ENCODE data around the gene CACTIN. TPM values are rescaled to one million over a fixed set of nuclear protein-coding genes. Genes with fewer than 3 reads are reported as not detected.
"Not testable (repeated sequence)": the region's sequence is repeated elsewhere in the genome, so short reads cannot be mapped to it uniquely, and the experiment has no call there.

The CACTIN gene
- total RNA-seq, 4 donors from 2014 or later = 22.6 to 29.9 (median 27.9) TPM

DNA sequence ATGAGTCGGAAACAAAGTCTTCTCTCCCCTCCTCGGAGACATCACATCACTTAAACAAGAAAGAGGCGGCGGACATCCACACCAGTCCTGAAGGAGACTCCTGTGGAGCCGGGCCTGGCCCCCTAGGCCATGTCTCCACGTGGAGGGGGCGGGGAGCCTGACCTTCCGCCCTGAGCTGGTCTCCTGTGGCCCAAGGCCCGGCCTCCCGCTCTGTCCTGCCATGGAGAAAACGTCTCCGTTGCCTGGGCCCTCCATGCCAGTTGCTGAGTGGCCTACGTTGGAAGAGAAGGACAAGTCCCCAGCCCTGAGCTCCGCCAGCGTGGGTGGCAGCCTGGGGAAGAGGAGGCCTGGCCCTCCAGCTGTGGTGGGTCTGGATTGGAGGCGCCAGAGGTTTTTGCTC lies 5.5 kb upstream of the CACTIN start:
- no peaks in the 10 kb centered on the region for H3K27me3 ChIP-seq
- no peaks in the 10 kb centered on the region for H3K9me3 ChIP-seq
- no peak for TF ChIP-seq POLR2A (IDR thresholded peaks at IDR 0.05)
- TF ChIP-seq, protein P1, sequence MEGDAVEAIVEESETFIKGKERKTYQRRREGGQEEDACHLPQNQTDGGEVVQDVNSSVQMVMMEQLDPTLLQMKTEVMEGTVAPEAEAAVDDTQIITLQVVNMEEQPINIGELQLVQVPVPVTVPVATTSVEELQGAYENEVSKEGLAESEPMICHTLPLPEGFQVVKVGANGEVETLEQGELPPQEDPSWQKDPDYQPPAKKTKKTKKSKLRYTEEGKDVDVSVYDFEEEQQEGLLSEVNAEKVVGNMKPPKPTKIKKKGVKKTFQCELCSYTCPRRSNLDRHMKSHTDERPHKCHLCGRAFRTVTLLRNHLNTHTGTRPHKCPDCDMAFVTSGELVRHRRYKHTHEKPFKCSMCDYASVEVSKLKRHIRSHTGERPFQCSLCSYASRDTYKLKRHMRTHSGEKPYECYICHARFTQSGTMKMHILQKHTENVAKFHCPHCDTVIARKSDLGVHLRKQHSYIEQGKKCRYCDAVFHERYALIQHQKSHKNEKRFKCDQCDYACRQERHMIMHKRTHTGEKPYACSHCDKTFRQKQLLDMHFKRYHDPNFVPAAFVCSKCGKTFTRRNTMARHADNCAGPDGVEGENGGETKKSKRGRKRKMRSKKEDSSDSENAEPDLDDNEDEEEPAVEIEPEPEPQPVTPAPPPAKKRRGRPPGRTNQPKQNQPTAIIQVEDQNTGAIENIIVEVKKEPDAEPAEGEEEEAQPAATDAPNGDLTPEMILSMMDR (IDR thresholded peaks at IDR 0.05) = no peak
- no peak for TF ChIP-seq EP300 (IDR thresholded peaks at IDR 0.05)
- no peak for TF ChIP-seq POLR2AphosphoS5 (IDR thresholded peaks at IDR 0.05)
- WGBS = 83% methylated on average over 14 of the region's 16 CpGs
- H3K4me1 ChIP-seq = peaks cover 4% of the 10 kb centered on the region
- H3K36me3 ChIP-seq = peaks cover 49% of the 10 kb centered on the region
- no peak overlapping the region for H3K4me3 ChIP-seq
- DNase-seq (ENCODE audit: low spot score in 2 of 2) = no peak
- no peak overlapping the region for H3K27ac ChIP-seq

DNA sequence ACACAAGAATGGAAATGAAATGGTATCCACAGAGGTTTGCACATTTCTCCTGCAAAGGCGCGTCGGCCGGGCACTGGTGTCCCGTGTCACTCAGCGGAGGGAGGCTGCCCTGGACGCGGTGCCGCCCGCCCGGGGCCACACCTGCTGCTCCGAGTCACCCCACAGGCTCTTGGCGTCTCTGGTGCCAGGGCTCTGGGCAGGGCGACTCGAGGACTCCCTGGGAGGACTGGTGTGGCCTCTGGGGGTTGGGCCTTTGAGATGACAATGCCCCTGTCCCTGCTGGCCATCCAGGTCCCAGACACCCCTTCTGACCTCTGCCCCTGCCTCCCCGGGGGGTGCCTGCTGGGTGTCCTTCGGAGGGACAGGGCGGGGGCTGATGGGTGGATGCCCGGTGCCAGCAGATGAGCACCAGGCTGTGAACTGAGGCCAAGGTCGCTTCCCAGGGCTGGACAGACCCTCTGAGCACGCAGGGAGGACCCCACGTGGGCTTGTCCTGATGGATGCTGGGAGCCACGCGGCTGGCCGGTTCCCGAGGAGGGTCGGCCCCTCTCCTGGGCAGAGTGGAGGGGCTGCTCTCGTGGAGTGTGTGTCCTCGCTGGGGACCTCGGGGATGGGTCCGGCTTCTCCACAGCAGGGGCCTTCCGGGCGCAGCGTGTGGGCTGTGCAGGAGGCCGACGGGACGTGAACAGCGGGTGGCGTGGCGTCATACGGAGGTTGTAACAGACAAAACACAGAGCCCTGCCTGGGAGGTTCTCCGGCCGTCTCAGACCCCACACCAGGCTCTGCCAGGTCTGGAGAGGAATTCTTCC lies 4.7 kb upstream of the CACTIN start:
- no peak overlapping the region for H3K4me3 ChIP-seq
- peaks cover 5% of the 10 kb centered on the region for H3K4me1 ChIP-seq
- H3K27me3 ChIP-seq = no peaks in the 10 kb centered on the region
- H3K9me3 ChIP-seq = no peaks in the 10 kb centered on the region
- no peak for TF ChIP-seq POLR2AphosphoS5 (IDR thresholded peaks at IDR 0.05)
- TF ChIP-seq EP300 (IDR thresholded peaks at IDR 0.05) = no peak
- TF ChIP-seq POLR2A (IDR thresholded peaks at IDR 0.05) = no peak
- TF ChIP-seq, protein P1 (IDR thresholded peaks at IDR 0.05) = no peak
- H3K27ac ChIP-seq = no peak overlapping the region
- H3K36me3 ChIP-seq = peaks cover 41% of the 10 kb centered on the region
- 94% methylated on average over 22 of the region's 43 CpGs for WGBS
- DNase-seq (ENCODE audit: low spot score in 2 of 2) = no peak

DNA sequence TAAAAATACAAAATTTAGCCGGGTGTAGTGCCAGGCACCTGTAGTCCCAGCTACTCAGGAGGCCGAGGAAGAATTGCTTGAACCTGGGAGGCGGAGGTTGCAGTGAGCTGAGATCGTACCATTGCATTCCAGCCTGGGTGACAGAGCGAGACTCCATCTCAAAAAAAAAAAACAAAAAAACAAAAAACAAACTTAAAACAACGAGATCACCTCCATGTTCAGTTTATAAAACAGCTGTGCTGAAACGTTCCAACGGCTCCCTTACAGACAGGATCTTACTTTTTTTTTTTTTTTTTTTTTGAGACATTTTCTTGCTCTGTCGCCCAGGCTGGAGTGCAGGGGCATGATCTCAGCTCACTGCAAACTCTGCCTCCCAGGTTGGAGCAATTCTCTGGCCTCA lies 2.2 kb upstream of the CACTIN start:
- WGBS = 60% methylated on average over 9 of the region's 9 CpGs
- not testable (repeated sequence) for H3K9me3 ChIP-seq; DNase-seq (ENCODE audit: low spot score in 2 of 2); H3K27me3 ChIP-seq; H3K4me3 ChIP-seq; H3K27ac ChIP-seq
- Histone ChIP-seq H3K36me3 (peaks cover 31% of the 10 kb centered on the region), H3K4me1 (peaks cover 28% of the 10 kb centered on the region)

DNA sequence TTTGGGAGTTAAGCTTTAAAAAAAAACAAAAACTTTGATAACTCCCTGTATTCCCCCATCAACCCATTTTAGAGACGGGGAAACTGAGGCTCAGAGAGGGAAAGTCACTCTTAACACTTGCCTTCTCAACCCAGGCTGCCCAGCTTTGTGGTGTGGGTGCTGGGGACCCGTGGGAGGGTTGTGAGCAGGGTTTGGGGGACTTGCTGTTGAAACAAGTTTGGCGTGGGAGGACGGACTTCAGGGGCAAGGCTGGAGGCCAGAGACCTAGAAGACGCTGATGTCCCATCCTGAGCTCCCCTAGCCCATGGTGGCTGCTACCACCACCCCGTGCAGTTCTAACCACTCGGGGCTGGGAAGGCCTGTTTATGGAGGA lies 747 bp upstream of the CACTIN start:
- H3K4me1 ChIP-seq = peaks cover 28% of the 10 kb centered on the region
- H3K27me3 ChIP-seq = no peaks in the 10 kb centered on the region
- DNase-seq (ENCODE audit: low spot score in 2 of 2) = no peak
- H3K27ac ChIP-seq = peak overlapping the region; percentile 95
- 67% methylated on average over 7 of the region's 7 CpGs for WGBS
- peaks cover 29% of the 10 kb centered on the region for H3K36me3 ChIP-seq
- no peaks in the 10 kb centered on the region for H3K9me3 ChIP-seq
- no peak for TF ChIP-seq POLR2AphosphoS5 (IDR thresholded peaks at IDR 0.05)
- TF ChIP-seq, protein P1 (IDR thresholded peaks at IDR 0.05) = no peak
- TF ChIP-seq EP300 (IDR thresholded peaks at IDR 0.05) = no peak
- no peak for TF ChIP-seq POLR2A (IDR thresholded peaks at IDR 0.05)
- H3K4me3 ChIP-seq = no peak overlapping the region

DNA sequence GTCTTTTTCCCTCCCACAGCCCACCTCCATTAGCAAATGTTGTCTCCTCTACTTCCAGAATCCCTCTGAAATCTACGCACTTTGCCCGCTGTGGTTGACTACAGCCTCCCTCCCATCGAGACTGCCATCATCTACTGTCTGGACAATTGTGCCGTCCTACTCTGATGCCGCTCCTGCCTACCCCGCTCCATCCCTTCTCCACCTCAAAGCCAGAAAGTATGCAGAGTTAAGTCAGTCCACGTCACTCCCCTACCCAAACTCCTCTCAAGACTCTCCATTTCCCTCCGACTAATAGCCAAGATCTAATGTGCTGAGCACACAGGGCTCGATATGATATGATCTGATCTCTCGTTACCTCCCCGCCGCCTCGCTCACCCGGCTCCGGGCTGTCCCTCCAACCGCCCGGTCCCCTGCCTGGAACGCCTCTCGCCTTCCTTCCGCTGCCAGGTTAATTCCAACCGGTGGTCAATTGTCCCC lies 556 bp downstream of the CACTIN start:
- Histone ChIP-seq H3K9me3 (no peaks in the 10 kb centered on the region), H3K27me3 (no peaks in the 10 kb centered on the region), H3K4me1 (peaks cover 28% of the 10 kb centered on the region), H3K4me3 (peak overlapping the region; percentile 96), H3K27ac (peak overlapping the region; percentile 95), H3K36me3 (peaks cover 25% of the 10 kb centered on the region)
- whole genome bisulfite sequencing = 3% methylated on average over 21 of the region's 21 CpGs
- TF ChIP-seq EP300 (IDR thresholded peaks at IDR 0.05) = no peak
- no peak for TF ChIP-seq POLR2A (IDR thresholded peaks at IDR 0.05)
- TF ChIP-seq, protein P1 (IDR thresholded peaks at IDR 0.05) = no peak
- no peak for TF ChIP-seq POLR2AphosphoS5 (IDR thresholded peaks at IDR 0.05)
- no peak for DNase-seq (ENCODE audit: low spot score in 2 of 2)

All from suprapubic skin (tissue), 4 donors.